IPS-NIHi7 (cell line): ENCODE measurements around the gene APOD.
"Not testable (repeated sequence)": the region's sequence is repeated elsewhere in the genome, so short reads cannot be mapped to it uniquely, and the experiment has no call there.

Experiments
- DNase-seq: peaks from one replicate; pipeline ENCODE4 v3.0.0; 2012; ENCODE audit warnings: mixed read lengths; ENCODE audit errors: extremely low spot score

APOD gene

GRCh38 chr3:195617784-195618659, 34.3 kb upstream of the APOD start:
- DNase-seq = not testable (repeated sequence)

- not testable (repeated sequence) for DNase-seq
Observed at GRCh38 chr3:195617134-195617533, 33.4 kb upstream of the APOD start.

- no peak for DNase-seq
Observed at GRCh38 chr3:195616681-195617080, 32.9 kb upstream of the APOD start.

GRCh38 chr3:195615952-195616537, 32.3 kb upstream of the APOD start:
- not testable (repeated sequence) for DNase-seq

GRCh38 chr3:195614672-195615504, 31.1 kb upstream of the APOD start:
- not testable (repeated sequence) for DNase-seq

GRCh38 chr3:195613468-195614069, 29.8 kb upstream of the APOD start:
- no peak for DNase-seq

GRCh38 chr3:195612075-195612800, 28.5 kb upstream of the APOD start:
- DNase-seq = no peak

GRCh38 chr3:195609229-195609628, 25.5 kb upstream of the APOD start:
- DNase-seq = no peak

- not testable (repeated sequence) for DNase-seq
Observed at GRCh38 chr3:195601785-195602184, 18.0 kb upstream of the APOD start.

GRCh38 chr3:195601382-195601781, 17.6 kb upstream of the APOD start:
- DNase-seq = no peak

- DNase-seq = not testable (repeated sequence)
Observed at GRCh38 chr3:195599926-195600325, 16.2 kb upstream of the APOD start.

GRCh38 chr3:195599516-195599915, 15.8 kb upstream of the APOD start:
- not testable (repeated sequence) for DNase-seq

GRCh38 chr3:195597848-195598247, 14.1 kb upstream of the APOD start:
- DNase-seq = no peak

- no peak for DNase-seq
Observed at GRCh38 chr3:195597229-195597628, 13.5 kb upstream of the APOD start.

GRCh38 chr3:195596765-195597171, 13.0 kb upstream of the APOD start:
- DNase-seq = no peak

GRCh38 chr3:195595785-195596531, 12.2 kb upstream of the APOD start:
- DNase-seq = no peak

GRCh38 chr3:195591852-195592251, 8.1 kb upstream of the APOD start:
- no peak for DNase-seq

- DNase-seq = no peak
Observed at GRCh38 chr3:195591220-195591619, 7.5 kb upstream of the APOD start.

- DNase-seq = not testable (repeated sequence)
Observed at GRCh38 chr3:195590381-195590780, 6.6 kb upstream of the APOD start.

GRCh38 chr3:195589796-195590195, 6.1 kb upstream of the APOD start:
- DNase-seq = not testable (repeated sequence)
